Stimulated activated CD4-positive, alpha-beta T cell treated with anti-CD3 and anti-CD28 coated beads, Interleukin-1b, Interleukin-23, amount 100 ng/mL, for 24 hours (primary cell): ENCODE data around the gene AKR1B1.

Experiments used
- DNase-seq, 4 experiments: peaks; one replicate each; pipeline ENCODE4 v3.0.0-alpha.2; 2020; ENCODE audit warnings: low read depth in 4 of 4, low spot score in 1 of 4

Gene AKR1B1

GRCh38 chr7:134420424-134421125 lies 38.3 kb downstream of the AKR1B1 start:
- DNase-seq = no peak

GRCh38 chr7:134419875-134420274 lies 39.0 kb downstream of the AKR1B1 start:
- no peak for DNase-seq

- no peak for DNase-seq
Measured at GRCh38 chr7:134419085-134419484, 39.8 kb downstream of the AKR1B1 start.

- no peak for DNase-seq
Measured at GRCh38 chr7:134415700-134416099, 43.2 kb downstream of the AKR1B1 start.

GRCh38 chr7:134414109-134414508 lies 44.8 kb downstream of the AKR1B1 start:
- DNase-seq = no peak

GRCh38 chr7:134407311-134407710 lies 51.6 kb downstream of the AKR1B1 start:
- DNase-seq = no peak

GRCh38 chr7:134406431-134406830 lies 52.5 kb downstream of the AKR1B1 start:
- DNase-seq = no peak

DNA sequence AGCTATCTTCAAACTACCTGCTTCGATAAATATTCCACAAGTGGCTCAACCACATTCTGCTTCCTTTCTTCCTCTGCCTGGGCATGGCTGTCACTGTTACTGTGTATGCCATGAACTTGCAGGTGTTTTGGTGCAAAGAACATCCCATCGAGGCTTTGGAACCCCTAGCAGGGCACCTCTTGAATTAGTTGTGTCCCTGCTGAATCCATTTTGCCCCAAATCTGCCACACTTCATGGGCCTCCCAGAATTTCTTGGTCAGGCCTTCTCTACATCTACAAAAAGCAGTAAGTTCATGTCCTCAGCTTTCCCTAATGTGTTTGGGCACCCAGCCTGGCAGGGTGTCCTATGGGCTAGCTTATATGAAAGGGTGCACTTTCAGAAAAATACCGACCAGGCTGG lies 53.6 kb downstream of the AKR1B1 start:
- DNase-seq = no peak

GRCh38 chr7:134403062-134403461 lies 55.8 kb downstream of the AKR1B1 start:
- DNase-seq = no peak

DNA sequence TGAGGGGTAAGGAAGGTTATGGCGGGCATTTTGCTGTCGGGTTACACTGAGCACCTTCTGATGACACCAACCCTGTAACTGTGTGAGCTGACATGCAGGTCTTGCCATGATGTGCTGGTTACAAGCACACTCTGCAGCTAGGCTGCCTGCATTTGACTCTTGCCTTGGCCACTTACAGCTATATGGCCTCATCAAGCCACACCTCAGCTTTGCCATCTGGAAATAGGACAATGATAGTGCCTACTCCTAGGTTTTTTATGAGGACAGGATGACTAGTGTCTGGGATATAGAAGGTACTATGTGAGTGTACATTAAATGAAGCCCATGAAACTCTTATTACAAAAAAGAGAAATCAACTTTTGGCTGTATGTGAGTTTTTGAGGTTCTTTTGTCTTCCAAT lies 58.0 kb downstream of the AKR1B1 start:
- no peak for DNase-seq

DNA sequence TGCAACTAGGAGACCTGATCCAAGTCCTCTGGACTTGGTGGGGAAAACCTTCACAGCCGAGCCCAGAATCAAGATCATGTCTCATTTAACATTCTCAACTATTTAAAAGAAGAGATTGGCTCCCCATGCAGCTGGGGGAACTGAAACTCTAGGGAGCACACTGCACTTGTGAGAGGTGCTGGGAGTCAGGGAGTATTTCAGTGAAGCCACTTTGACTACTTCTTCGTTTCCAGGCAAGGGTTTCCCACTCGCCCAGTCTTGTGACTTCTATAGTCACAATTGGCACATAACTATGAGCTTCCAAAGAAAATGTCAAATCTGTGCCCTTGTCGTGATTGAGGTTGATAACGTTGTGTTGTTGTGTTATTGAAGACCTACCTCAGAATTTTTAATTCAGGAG lies 62.9 kb downstream of the AKR1B1 start:
- DNase-seq = no peak

GRCh38 chr7:134395604-134396003 lies 63.3 kb downstream of the AKR1B1 start:
- no peak for DNase-seq

- no peak for DNase-seq
Measured at GRCh38 chr7:134394056-134394455, 64.8 kb downstream of the AKR1B1 start.
